ENCODE results near the gene TSPAN31. TPM values are rescaled to one million over a fixed set of nuclear protein-coding genes. Genes with fewer than 3 reads are reported as not detected.
"Not testable (repeated sequence)": the region's sequence is repeated elsewhere in the genome, so short reads cannot be mapped to it uniquely, and the experiment has no call there.

Gene TSPAN31
- total and polyA plus RNA-seq, 3 donors from 2014 or later = 25.4 to 33.0 (median 30.8) TPM

DNA sequence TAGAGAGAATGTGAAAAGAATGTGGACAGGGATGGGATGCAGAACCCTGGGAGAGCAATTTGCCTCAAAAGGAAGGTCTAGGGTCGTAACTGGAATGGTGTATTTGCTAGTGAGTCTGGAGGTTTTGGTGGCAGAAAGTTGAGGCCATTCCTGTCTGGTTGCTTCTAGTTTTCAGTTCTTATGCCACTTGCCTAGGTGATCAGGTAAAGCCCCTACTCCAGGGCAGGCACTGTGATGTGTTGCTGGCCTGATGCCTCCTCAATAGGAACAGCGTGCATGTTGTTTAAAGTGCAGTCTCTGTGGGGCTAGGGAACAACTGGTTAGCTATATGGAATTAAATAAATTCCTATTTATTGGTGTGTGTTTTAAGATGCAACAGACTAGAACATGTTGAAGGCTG lies 44.5 kb upstream of the TSPAN31 start:
- no peak overlapping the region for H3K27ac ChIP-seq
- WGBS, 2 donors = 90 to 97% methylated on average over 2 of the region's 2 CpGs
- H3K4me1 ChIP-seq = no peaks in the 10 kb centered on the region
- TF ChIP-seq POLR2A (IDR thresholded peaks at IDR 0.05) (no peak), CTCF (IDR thresholded peaks at IDR 0.05) (no peak)
- no peaks in the 10 kb centered on the region for H3K9me3 ChIP-seq
- H3K4me3 ChIP-seq = no peak overlapping the region
- intact Hi-C loops (cut with DNase I; ENCODE audit: low total_unique reads) = no loop called here
- no peaks in the 10 kb centered on the region for H3K27me3 ChIP-seq
- no peaks in the 10 kb centered on the region for H3K36me3 ChIP-seq (ENCODE audit: low read depth, missing control alignments)
- no peak for DNase-seq

- intact Hi-C loops (cut with DNase I; ENCODE audit: low total_unique reads) = no loop called here
- Histone ChIP-seq H3K4me1 (no peaks in the 10 kb centered on the region), H3K27me3 (no peaks in the 10 kb centered on the region), H3K36me3 (ENCODE audit: low read depth, missing control alignments) (no peaks in the 10 kb centered on the region), H3K4me3 (no peak overlapping the region), H3K9me3 (no peaks in the 10 kb centered on the region), H3K27ac (no peak overlapping the region)
- WGBS, 2 donors = 94 to 98% methylated on average over 3 of the region's 3 CpGs
- TF ChIP-seq POLR2A (IDR thresholded peaks at IDR 0.05) = no peak
- TF ChIP-seq CTCF (IDR thresholded peaks at IDR 0.05) = no peak
- no peak for DNase-seq
These were observed 37.6 kb upstream of the TSPAN31 start for GRCh38 chr12:57707250-57707649.

DNA sequence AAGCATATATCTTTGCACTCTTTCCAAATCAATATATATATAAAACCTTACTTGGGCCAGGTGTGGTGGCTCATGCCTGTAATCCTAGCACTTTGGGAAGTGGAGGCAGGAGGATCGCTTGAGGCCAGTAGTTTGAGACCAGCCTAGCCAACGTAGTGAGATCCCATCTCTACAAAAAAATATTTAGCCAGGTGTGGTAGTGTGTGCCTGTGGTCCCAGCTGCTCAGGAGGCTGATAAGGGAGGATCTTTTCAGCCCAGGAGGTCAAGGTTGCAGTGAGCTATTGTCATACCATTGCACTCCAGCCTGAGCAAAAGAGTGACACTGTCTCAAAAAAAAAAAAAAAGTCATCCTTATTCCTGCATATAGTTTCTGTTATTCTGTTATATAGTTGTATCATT lies 36.5 kb upstream of the TSPAN31 start:
- H3K27ac ChIP-seq = no peak overlapping the region
- intact Hi-C loops (cut with DNase I; ENCODE audit: low total_unique reads) = no loop called here
- no peaks in the 10 kb centered on the region for H3K4me1 ChIP-seq
- no peak overlapping the region for H3K4me3 ChIP-seq
- 88 to 94% methylated on average over 2 of the region's 2 CpGs for WGBS, 2 donors
- no peak for DNase-seq
- no peaks in the 10 kb centered on the region for H3K36me3 ChIP-seq (ENCODE audit: low read depth, missing control alignments)
- no peaks in the 10 kb centered on the region for H3K9me3 ChIP-seq
- no peak for TF ChIP-seq CTCF (IDR thresholded peaks at IDR 0.05)
- no peak for TF ChIP-seq POLR2A (IDR thresholded peaks at IDR 0.05)
- no peaks in the 10 kb centered on the region for H3K27me3 ChIP-seq

GRCh38 chr12:57712701-57713100 lies 32.1 kb upstream of the TSPAN31 start:
- Histone ChIP-seq H3K27ac (no peak overlapping the region), H3K27me3 (no peaks in the 10 kb centered on the region), H3K9me3 (no peaks in the 10 kb centered on the region), H3K36me3 (ENCODE audit: low read depth, missing control alignments) (no peaks in the 10 kb centered on the region), H3K4me3 (no peak overlapping the region), H3K4me1 (no peaks in the 10 kb centered on the region)
- no peak for DNase-seq
- TF ChIP-seq POLR2A (IDR thresholded peaks at IDR 0.05) (no peak), CTCF (IDR thresholded peaks at IDR 0.05) (no peak)
- 99 to 100% methylated on average over 3 of the region's 3 CpGs for WGBS, 2 donors
- intact Hi-C loops (cut with DNase I; ENCODE audit: low total_unique reads) = no loop called here

GRCh38 chr12:57713209-57713608 lies 31.6 kb upstream of the TSPAN31 start:
- Histone ChIP-seq H3K27me3 (no peaks in the 10 kb centered on the region), H3K36me3 (ENCODE audit: low read depth, missing control alignments) (no peaks in the 10 kb centered on the region), H3K27ac (no peak overlapping the region), H3K4me1 (no peaks in the 10 kb centered on the region), H3K4me3 (no peak overlapping the region), H3K9me3 (no peaks in the 10 kb centered on the region)
- DNase-seq = no peak
- 89 to 93% methylated on average over 5 of the region's 5 CpGs for WGBS, 2 donors
- intact Hi-C loops (cut with DNase I; ENCODE audit: low total_unique reads) = no loop called here
- TF ChIP-seq CTCF (IDR thresholded peaks at IDR 0.05) (no peak), POLR2A (IDR thresholded peaks at IDR 0.05) (no peak)

- H3K4me3 ChIP-seq; H3K27ac ChIP-seq; H3K36me3 ChIP-seq (ENCODE audit: low read depth, missing control alignments); DNase-seq; H3K9me3 ChIP-seq; H3K4me1 ChIP-seq; H3K27me3 ChIP-seq; intact Hi-C loops (cut with DNase I; ENCODE audit: low total_unique reads): not testable (repeated sequence)
- WGBS, 2 donors = 89 to 96% methylated on average over 6 of the region's 6 CpGs
These were observed 29.6 kb upstream of the TSPAN31 start for GRCh38 chr12:57715036-57715748.
